OCI-LY1 (cell line): Measurements from ENCODE around the gene RILPL2.

Source experiments
- CTCF ChIP-seq: fragments of 200-600 bp; sonication (generic), shearing (Covaris generic); IDR thresholded peaks from 2 replicates; pipeline ENCODE4 v1.5.1; 2017; ENCODE audit warnings: mild to moderate bottlenecking, antibody characterized with exemption, low read length, moderate library complexity, mixed read lengths
- EZH2 ChIP-seq: fragments of 200-600 bp; sonication (generic), shearing (Covaris generic); IDR thresholded peaks from 2 replicates; pipeline ENCODE4 v1.8.0; 2017; ENCODE audit warnings: borderline replicate concordance, mixed run types, mild to moderate bottlenecking, antibody characterized with exemption, low read length, moderate library complexity, mixed read lengths

GRCh38 chr12:123382684-123383083, 53.8 kb downstream of the RILPL2 start:
- no peak for TF ChIP-seq CTCF
- TF ChIP-seq EZH2: no peak
